GM12892 (cell line): ENCODE data around the gene KCTD2.

Experiments used
- DNase-seq: peaks from one replicate; pipeline ENCODE4 v3.0.0; 2011; ENCODE audit not compliant: insufficient read length
- FAIRE-seq: peaks from 2 replicates; lab custom pipeline; 2011; peaks lifted over from hg19 to GRCh38; lab: Jason Lieb, UNC
- POLR2A ChIP-seq: IDR thresholded peaks from 2 replicates; pipeline ENCODE4 v1.6.1; 2011; ENCODE audit warnings: low read depth, low read length, control low read depth
- POLR2AphosphoS5 ChIP-seq: IDR thresholded peaks from 2 replicates; pipeline ENCODE4 v1.6.1; 2011; ENCODE audit warnings: low read depth, low read length, control low read depth
- TAF1 ChIP-seq: IDR thresholded peaks from 2 replicates; pipeline ENCODE4 v1.6.1; 2011; ENCODE audit warnings: low read depth, mild to moderate bottlenecking, control low read depth, low read length, borderline replicate concordance

Gene KCTD2

GRCh38 chr17:75077496-75078283, 30.7 kb downstream of the KCTD2 start:
- peak; percentile 68 for DNase-seq
- FAIRE-seq: peak; percentile 77
- no peak for TF ChIP-seq TAF1
- TF ChIP-seq POLR2AphosphoS5: no peak
- TF ChIP-seq POLR2A: peak; percentile 28; the same call in 1 of the 2 replicates

- DNase-seq: peak; percentile 23
Observed at GRCh38 chr17:75078284-75079022, 31.4 kb downstream of the KCTD2 start.

GRCh38 chr17:75079023-75079373, 32.0 kb downstream of the KCTD2 start:
- DNase-seq (no peak), FAIRE-seq (no peak)
- no peak for TF ChIP-seq POLR2A
- no peak for TF ChIP-seq POLR2AphosphoS5
- no peak for TF ChIP-seq TAF1

More at GRCh38 chr17:75078284-75079022, 31.4 kb downstream of the KCTD2 start:
- TF ChIP-seq TAF1 (no peak), POLR2A (no peak), POLR2AphosphoS5 (no peak)
- no peak for FAIRE-seq

- TF ChIP-seq POLR2AphosphoS5: no peak
- no peak for TF ChIP-seq POLR2A
- TF ChIP-seq TAF1: no peak
- no peak for DNase-seq
- no peak for FAIRE-seq
Observed at GRCh38 chr17:75081611-75082540, 34.9 kb downstream of the KCTD2 start.

- DNase-seq (no peak), FAIRE-seq (no peak)
- TF ChIP-seq POLR2AphosphoS5 (no peak), POLR2A (no peak), TAF1 (no peak)
Observed at GRCh38 chr17:75082683-75083082, 35.7 kb downstream of the KCTD2 start.

GRCh38 chr17:75084039-75084660, 37.1 kb downstream of the KCTD2 start:
- DNase-seq (no peak), FAIRE-seq (no peak)
- TF ChIP-seq POLR2A (no peak), TAF1 (no peak)

- FAIRE-seq (no peak), DNase-seq (no peak)
- no peak for TF ChIP-seq POLR2A
- no peak for TF ChIP-seq POLR2AphosphoS5
- no peak for TF ChIP-seq TAF1
Observed at GRCh38 chr17:75086496-75087181, 39.6 kb downstream of the KCTD2 start.

GRCh38 chr17:75087182-75087557, 40.1 kb downstream of the KCTD2 start:
- TF ChIP-seq POLR2A: no peak
- TF ChIP-seq TAF1: no peak
- no peak for TF ChIP-seq POLR2AphosphoS5
- DNase-seq: no peak
- no peak for FAIRE-seq

- no peak for FAIRE-seq
- no peak for TF ChIP-seq TAF1
- TF ChIP-seq POLR2AphosphoS5: no peak
- no peak for TF ChIP-seq POLR2A
- peak; percentile 70 for DNase-seq
Observed at GRCh38 chr17:75087558-75088453, 40.8 kb downstream of the KCTD2 start, which contains the start of gene SLC16A5. Gene SLC16A5 (plus strand): TSS chr17:75087954. CDS start chr17:75093637, 5,683 bp downstream.
